ENCODE results near the gene PRKAG3. TPM values are rescaled to one million over a fixed set of nuclear protein-coding genes. Genes with fewer than 3 reads are reported as not detected.
A peak's percentile ranks its signal among the peaks of the same experiment; 100 is the strongest.

PRKAG3 gene
- total and polyA plus RNA-seq, 4 donors: 0.08 TPM; not detected in 3

- TF ChIP-seq FOXA2 (IDR thresholded peaks at IDR 0.05): no peak
- TF ChIP-seq HNF4G (IDR thresholded peaks at IDR 0.05): no peak
- no peak for TF ChIP-seq CTCF (IDR thresholded peaks at IDR 0.05; ENCODE audit: low read depth, low read length, missing input control)
- TF ChIP-seq RXRA (IDR thresholded peaks at IDR 0.05): no peak
- TF ChIP-seq ZBTB33 (IDR thresholded peaks at IDR 0.05): no peak
- TF ChIP-seq YY1 (IDR thresholded peaks at IDR 0.05): no peak
- no peak for TF ChIP-seq GABPA (IDR thresholded peaks at IDR 0.05 in 1 of 2, conservative IDR thresholded peaks at IDR 0.05 in 1 of 2)
- no peak for TF ChIP-seq MAX (IDR thresholded peaks at IDR 0.05)
- TF ChIP-seq FOXA1 (IDR thresholded peaks at IDR 0.05): no peak
- no peak for TF ChIP-seq TAF1 (conservative IDR thresholded peaks at IDR 0.05)
- TF ChIP-seq EGR1 (IDR thresholded peaks at IDR 0.05; ENCODE audit: low read depth in 2 of 2): no peak
- TF ChIP-seq NR2F2 (IDR thresholded peaks at IDR 0.05): no peak
- TF ChIP-seq HNF4A (conservative IDR thresholded peaks at IDR 0.05): no peak
- TF ChIP-seq REST (IDR thresholded peaks at IDR 0.05): no peak
- no peak for TF ChIP-seq SP1 (IDR thresholded peaks at IDR 0.05)
- DNase-seq (ENCODE audit: low spot score): no peak
- H3K4me1 ChIP-seq (ENCODE audit: control insufficient read depth in 4 of 4, insufficient read depth in 4 of 4, low read length in 3 of 4): no peaks in the 10 kb centered on the region
- no peaks in the 10 kb centered on the region for H3K9me3 ChIP-seq (ENCODE audit: control insufficient read depth in 4 of 4, low read length in 3 of 4)
- no peaks in the 10 kb centered on the region for H3K36me3 ChIP-seq (ENCODE audit: control insufficient read depth in 4 of 4, insufficient read depth in 3 of 4, low read depth in 1 of 4, low read length in 3 of 4)
- H3K27me3 ChIP-seq (ENCODE audit: control insufficient read depth in 4 of 4, insufficient read depth in 4 of 4, low read length in 3 of 4): peaks cover 0 to 17% (median 7%) of the 10 kb centered on the region in 4 donors
- WGBS: 42% methylated on average over 5 of the region's 5 CpGs
- H3K27ac ChIP-seq (ENCODE audit: low read depth in 1 of 2, low read length in 2 of 2): no peak overlapping the region
- H3K4me3 ChIP-seq (ENCODE audit: low read depth in 1 of 3, low read length in 3 of 3): no peak overlapping the region
- H3K9ac ChIP-seq (ENCODE audit: low read depth in 1 of 2, low read length in 2 of 2): no peak overlapping the region
These were observed 22.2 kb upstream of the PRKAG3 start for GRCh38 chr2:218853766-218854165.

- TF ChIP-seq CTCF (IDR thresholded peaks at IDR 0.05; ENCODE audit: low read depth, low read length, missing input control) (peak; percentile 72), MAX (IDR thresholded peaks at IDR 0.05) (no peak), RAD21 (IDR thresholded peaks at IDR 0.05) (peak; percentile 77 to 85)
- H3K4me3 ChIP-seq (ENCODE audit: low read depth in 1 of 3, low read length in 3 of 3): no peak overlapping the region
- H3K36me3 ChIP-seq (ENCODE audit: control insufficient read depth in 4 of 4, insufficient read depth in 3 of 4, low read depth in 1 of 4, low read length in 3 of 4): no peaks in the 10 kb centered on the region
- peaks cover 0 to 13% (median 5%) of the 10 kb centered on the region in 4 donors for H3K27me3 ChIP-seq (ENCODE audit: control insufficient read depth in 4 of 4, insufficient read depth in 4 of 4, low read length in 3 of 4)
- 20% methylated on average over 16 of the region's 16 CpGs for WGBS
- no peaks in the 10 kb centered on the region for H3K4me1 ChIP-seq (ENCODE audit: control insufficient read depth in 4 of 4, insufficient read depth in 4 of 4, low read length in 3 of 4)
- H3K9me3 ChIP-seq (ENCODE audit: control insufficient read depth in 4 of 4, low read length in 3 of 4): no peaks in the 10 kb centered on the region
- H3K9ac ChIP-seq (ENCODE audit: low read depth in 1 of 2, low read length in 2 of 2): no peak overlapping the region
- DNase-seq (ENCODE audit: low spot score): peak; percentile 66
- no peak overlapping the region for H3K27ac ChIP-seq (ENCODE audit: low read depth in 1 of 2, low read length in 2 of 2)
These were observed 21.5 kb upstream of the PRKAG3 start for GRCh38 chr2:218852911-218853667.
